Omental fat pad (tissue), 4 donors: ENCODE results near the gene MYOM1. TPM values are rescaled to one million over a fixed set of nuclear protein-coding genes. Genes with fewer than 3 reads are reported as not detected.
"Not testable (repeated sequence)": the region's sequence is repeated elsewhere in the genome, so short reads cannot be mapped to it uniquely, and the experiment has no call there.

Experiments used
- ATAC-seq: fragments of 150-250 bp; one replicate; pipeline ENCODE4 v1.9.1; 2016; ENCODE audit warnings: mild to moderate bottlenecking, moderate library complexity; ENCODE audit not compliant: low FRiP score
- DNase-seq: peaks from one replicate; pipeline ENCODE4 v3.0.0-alpha.2; 2019; ENCODE audit warnings: low spot score
- total RNA-seq, 4 donors: library from RNA; depleted of rRNA; stranded (reverse); fragments of >200 nt; gene quantifications; one replicate each; pipeline ENCODE4 v1.1.0, GENCODE V29; 2016
- TF ChIP-seq, protein P1 (sequence below), 3 donors: fragments of 450-650 bp; IDR thresholded peaks; one replicate each; pipeline ENCODE4 v1.5.1; 2016 to 2017; ENCODE audit warnings: antibody characterized with exemption in 3 of 3, mild to moderate bottlenecking in 3 of 3, moderate library complexity in 2 of 3

The MYOM1 gene
- total RNA-seq, 4 donors from 2014 or later: 2.6 to 8.5 (median 2.9) TPM

DNA sequence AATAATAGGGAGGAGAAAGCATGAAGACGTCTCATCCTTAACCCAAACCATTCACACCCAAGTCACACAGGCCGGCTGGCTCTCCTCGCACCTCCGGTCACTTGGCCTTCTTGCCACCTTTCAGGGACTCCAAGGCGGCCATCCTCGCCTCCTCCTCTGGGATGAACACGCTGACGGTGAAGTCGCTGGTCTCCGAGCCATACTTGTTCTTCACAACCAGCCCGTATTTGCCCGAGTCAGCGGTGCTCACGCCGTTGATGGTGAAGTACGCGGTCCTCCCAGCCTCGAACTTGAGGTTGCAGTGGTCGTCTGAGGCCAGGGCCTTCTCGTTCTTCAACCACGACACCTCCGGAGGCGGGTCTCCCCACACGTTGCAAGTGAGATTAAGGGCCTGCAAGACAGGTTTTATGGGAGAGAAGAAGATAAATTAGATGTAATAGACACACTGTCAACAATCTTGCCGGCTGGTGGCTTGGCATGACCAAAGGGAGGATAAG is 152.6 kb downstream of the MYOM1 start:
- TF ChIP-seq, protein P1, sequence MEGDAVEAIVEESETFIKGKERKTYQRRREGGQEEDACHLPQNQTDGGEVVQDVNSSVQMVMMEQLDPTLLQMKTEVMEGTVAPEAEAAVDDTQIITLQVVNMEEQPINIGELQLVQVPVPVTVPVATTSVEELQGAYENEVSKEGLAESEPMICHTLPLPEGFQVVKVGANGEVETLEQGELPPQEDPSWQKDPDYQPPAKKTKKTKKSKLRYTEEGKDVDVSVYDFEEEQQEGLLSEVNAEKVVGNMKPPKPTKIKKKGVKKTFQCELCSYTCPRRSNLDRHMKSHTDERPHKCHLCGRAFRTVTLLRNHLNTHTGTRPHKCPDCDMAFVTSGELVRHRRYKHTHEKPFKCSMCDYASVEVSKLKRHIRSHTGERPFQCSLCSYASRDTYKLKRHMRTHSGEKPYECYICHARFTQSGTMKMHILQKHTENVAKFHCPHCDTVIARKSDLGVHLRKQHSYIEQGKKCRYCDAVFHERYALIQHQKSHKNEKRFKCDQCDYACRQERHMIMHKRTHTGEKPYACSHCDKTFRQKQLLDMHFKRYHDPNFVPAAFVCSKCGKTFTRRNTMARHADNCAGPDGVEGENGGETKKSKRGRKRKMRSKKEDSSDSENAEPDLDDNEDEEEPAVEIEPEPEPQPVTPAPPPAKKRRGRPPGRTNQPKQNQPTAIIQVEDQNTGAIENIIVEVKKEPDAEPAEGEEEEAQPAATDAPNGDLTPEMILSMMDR (IDR thresholded peaks at IDR 0.05): no peak
- ATAC-seq (no peak), DNase-seq (no peak)

GRCh38 chr18:3066341-3067110 is 153.2 kb downstream of the MYOM1 start:
- ATAC-seq (no peak), DNase-seq (no peak)
- TF ChIP-seq, protein P1 (IDR thresholded peaks at IDR 0.05): no peak

DNA sequence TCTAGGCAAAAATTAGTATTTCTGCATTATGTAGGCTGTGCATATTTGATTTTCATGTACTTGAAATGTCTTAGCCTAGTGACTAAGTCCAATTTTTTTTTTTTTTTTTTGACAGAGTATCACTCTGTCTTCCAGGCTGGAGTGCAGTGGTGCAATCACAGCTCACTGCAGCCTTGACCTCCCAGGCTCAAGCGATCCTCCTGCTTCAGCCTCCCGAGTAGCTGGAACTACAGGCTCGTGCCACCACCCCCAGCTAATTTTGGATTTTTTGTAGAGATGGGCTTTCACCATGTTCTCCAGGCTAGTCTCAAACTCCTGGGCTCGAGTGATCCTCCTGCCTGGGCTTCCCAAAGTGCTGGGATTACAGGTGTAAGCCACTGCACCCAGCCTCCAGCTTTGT is 156.0 kb downstream of the MYOM1 start:
- ATAC-seq, DNase-seq: not testable (repeated sequence)

- ATAC-seq (peak; percentile 54), DNase-seq (peak; percentile 57)
- TF ChIP-seq, protein P1 (IDR thresholded peaks at IDR 0.05): peak in 1 of 3 donors; percentile 58
Measured at GRCh38 chr18:3062798-3063680, 156.7 kb downstream of the MYOM1 start.

GRCh38 chr18:3061581-3062312 is 158.0 kb downstream of the MYOM1 start:
- TF ChIP-seq, protein P1 (IDR thresholded peaks at IDR 0.05): no peak
- DNase-seq: no peak
- ATAC-seq: no peak

GRCh38 chr18:3060667-3061580 is 158.8 kb downstream of the MYOM1 start:
- no peak for ATAC-seq
- no peak for DNase-seq
- TF ChIP-seq, protein P1 (IDR thresholded peaks at IDR 0.05): no peak
